DMS153 (cell line): ENCODE results near the gene SARM1.
A peak's percentile ranks its signal among the peaks of the same experiment; 100 is the strongest.

Source experiments
- DNase-seq: peaks from one replicate; lab custom pipeline; 2025; lab: John Stamatoyannopoulos, UW

Gene SARM1

DNA sequence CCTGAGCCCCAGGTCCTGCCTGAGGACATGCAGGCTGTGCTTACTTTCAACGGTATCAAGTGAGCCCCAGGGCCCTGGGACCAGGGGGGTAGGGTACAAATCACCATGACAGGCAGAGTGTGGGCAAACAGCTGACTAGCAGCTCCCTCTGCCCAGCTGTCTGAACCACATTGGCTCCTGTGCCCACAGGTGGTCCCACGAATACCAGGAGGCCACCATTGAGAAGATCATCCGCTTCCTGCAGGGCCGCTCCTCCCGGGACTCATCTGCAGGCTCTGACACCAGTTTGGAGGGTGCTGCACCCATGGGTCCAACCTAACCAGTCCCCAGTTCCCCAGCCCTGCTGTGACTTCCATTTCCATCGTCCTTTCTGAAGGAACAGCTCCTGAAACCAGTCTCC is 24.5 kb downstream of the SARM1 start:
- no peak for DNase-seq

- no peak for DNase-seq
These were observed 25.2 kb downstream of the SARM1 start for GRCh38 chr17:28396635-28397239.

GRCh38 chr17:28397275-28397674 is 25.8 kb downstream of the SARM1 start:
- no peak for DNase-seq

DNA sequence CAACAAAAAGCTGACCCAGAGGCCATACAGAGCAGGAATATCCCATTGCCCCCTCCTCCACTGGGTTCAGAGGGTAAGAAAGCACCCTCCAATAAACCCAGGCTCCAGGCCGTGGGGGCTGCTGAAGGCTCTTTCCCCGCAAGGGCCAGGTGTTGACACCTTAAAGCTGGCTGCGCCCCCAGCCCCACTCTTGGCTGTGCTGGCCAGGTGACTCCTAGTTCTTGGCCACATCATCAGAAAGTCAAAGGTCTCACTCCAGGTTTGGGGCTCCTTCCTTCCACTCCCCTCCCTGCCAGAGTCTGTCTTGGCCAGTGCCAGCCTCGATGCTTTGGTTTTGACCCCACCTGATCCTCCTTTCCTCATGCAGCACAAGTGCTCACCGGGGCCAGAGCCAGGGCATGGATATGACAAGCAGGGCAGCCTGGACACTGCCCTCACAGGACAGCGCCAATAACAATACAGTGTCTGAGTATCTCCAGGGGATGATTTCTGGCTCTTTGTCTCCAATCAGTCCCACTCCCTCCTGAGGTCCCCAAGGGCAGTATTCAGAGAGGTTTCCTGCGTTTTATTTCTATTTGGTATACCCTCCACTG is 26.3 kb downstream of the SARM1 start:
- DNase-seq, result no peak

DNA sequence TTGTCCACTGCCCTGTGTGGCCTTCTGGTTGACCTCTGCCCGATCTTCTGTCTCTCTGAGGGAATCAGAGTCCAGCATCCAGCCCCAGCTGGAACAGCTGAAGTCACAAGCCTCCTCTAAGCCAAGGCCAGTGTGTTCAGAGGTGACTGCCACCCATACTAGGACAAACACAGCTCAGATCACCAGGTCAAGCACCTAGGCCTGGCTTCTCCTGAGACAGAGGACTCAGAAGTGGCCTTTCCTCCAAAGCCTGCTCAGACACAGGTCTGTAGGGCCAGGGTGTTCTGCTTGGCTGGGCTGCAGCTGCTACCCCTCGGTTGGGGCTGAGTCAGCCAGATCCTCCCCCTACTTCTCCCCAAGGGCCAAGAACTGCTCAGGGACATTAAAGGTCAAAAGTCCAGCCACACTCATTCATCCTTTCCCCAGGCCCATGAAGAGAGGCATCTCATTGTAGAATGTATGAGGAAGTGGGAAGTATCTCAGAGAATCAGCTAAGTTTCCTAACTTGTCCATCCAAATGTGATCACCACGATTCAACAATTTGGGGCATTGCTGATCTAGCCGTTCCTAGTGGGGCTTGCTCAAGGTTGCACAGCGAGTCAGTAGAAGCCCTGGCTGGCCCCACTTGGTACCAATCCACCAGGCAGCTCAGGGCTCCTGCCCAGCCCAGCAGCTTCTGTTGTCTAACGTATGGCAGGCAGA is 26.9 kb downstream of the SARM1 start:
- no peak for DNase-seq

GRCh38 chr17:28399808-28400207 is 28.3 kb downstream of the SARM1 start:
- DNase-seq, result no peak

DNA sequence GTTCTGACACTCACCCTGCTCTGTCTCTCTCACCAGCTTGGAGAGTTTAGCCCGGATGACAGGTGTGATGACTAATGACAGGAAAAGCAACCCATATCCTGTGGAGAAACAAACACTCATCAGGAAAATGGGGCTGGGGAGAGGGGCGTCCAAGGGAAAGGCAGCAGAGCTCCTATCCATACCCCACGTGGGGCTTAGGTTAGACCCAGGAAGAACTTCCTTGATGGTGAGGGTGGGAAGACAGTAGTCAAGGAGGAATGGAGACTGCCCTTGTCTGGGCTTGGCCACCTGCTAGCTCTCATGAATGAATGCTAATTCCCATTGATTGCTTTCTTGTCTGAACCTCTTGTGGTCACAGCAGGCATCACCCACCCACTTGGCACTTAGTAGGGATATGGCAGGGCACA is 30.7 kb downstream of the SARM1 start:
- no peak for DNase-seq

DNA sequence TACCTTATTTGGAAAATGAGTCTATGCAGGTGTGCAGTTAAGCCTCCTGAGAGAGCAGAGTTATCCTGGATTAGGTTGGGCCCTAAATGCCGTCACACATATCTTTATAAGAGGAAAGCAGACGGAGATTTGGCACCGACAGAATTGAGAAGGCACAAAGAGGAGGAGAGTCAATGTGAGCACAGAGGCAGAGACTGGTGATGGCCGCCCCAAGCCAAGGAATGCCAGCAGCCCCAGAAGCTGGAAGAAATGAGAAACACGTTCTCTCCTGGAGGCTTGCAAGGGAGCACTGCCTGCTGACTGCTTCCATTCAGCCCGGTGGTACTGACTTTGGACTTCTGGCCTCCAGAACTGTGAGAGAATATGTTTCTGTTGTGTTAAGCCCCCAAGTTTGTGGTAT is 31.4 kb downstream of the SARM1 start:
- DNase-seq, result no peak

- DNase-seq, result no peak
These were observed 32.5 kb downstream of the SARM1 start for GRCh38 chr17:28404007-28404406.

GRCh38 chr17:28404461-28404811 is 32.9 kb downstream of the SARM1 start:
- no peak for DNase-seq

- DNase-seq, result no peak
These were observed 33.5 kb downstream of the SARM1 start for GRCh38 chr17:28404812-28405570.

DNA sequence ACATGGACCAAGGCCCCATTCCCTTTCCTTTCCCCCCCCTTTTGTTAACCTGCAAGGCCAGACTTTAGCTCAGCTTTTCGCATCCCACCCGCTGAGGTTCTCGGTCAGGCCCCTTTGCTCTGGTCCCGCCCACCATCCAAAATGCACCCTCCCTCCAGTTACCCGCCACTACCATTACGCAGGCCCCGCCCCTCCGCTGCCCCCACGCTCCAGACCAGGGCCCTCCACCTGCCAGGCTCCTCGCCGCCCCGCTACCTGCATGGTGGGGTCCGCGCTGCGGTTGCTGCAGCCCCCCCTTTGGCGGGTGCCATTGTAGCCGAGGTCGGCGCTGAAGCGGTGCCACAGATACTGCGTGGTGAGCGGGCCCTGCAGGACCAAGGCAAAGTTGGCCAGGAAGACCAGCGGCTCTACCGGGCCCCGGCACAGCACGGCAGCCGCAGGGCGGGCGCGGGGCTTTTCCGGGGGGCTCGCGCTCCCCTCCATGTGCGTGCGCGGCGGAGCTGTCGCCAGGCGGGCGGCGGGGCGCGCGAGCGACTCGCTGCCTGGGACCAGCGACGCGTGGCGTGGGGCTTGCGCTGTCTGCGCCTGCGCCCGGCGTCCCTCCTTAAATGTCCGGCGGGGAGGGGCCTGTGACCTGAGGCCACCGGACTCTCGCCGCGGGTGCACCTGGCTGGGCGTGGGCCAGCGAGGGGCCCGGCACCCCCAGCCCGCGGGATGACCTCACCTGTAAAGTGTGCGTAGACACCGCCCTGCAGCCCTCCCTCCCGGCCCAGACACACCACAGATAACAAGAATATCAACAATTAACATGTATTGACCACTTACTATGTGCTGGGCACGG is 34.4 kb downstream of the SARM1 start, which contains the start of gene SLC46A1:
SLC46A1 (minus strand) TSS at position 581 of the 841 bp plus-strand sequence; CDS start at position 483, 98 bp downstream.
- DNase-seq, result no peak

DNA sequence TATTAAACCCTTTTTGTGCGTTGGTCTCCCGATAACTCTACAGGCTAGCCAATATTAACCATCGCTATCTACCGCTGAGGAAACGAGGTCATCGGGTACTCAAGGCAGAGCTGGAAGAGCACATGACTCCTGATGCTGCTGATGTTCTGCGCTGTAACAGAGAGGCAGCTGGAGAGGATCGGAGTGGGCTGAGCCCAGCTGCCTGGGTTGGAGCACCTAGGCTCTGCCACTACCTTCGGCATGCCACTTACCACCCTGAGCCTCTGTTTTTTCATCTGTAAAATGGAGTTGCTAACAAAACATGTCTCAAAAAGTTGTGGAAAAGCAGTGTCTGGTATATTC is 35.0 kb downstream of the SARM1 start:
- peak; percentile 23 for DNase-seq

DNA sequence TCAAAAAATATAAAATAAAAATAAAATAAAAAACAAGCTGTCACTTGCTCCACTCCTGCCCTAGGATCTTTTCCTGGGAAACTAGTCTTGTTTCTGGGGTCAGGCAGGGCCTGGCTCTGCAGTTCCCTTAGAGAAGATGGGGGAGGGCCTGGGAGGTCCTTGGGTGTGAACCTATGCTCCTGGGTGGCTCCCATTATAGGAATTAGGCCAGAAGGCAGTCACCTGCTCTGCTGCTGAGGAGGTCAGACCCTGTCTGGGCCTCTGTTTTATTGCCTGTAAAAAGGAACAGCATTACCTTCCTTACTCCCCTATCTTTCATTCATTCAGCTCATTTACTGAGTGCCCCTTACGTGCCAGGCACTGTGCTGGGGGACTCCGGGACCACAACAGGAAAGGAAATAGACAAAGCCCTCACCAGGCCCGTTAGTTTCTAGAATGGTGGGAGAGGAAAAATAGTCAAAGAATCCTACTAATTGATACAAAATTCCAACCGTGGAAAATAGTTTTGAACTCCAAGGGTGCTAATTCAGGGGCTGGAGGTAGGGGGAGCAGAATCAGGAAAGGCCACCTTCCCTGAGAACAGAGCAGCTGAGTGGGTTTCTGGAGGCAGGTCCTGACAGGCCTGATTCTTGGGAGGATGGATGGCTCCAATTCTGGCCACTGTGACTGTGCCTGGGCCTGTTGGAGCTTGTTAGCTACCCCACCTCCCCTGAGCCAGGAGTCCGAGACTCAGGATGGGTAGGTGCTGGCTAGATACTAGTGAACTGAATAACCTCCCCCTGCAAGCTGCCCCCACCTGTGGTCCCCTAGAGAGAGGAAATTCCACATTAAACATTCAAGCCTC is 35.9 kb downstream of the SARM1 start:
- DNase-seq, result no peak

DNA sequence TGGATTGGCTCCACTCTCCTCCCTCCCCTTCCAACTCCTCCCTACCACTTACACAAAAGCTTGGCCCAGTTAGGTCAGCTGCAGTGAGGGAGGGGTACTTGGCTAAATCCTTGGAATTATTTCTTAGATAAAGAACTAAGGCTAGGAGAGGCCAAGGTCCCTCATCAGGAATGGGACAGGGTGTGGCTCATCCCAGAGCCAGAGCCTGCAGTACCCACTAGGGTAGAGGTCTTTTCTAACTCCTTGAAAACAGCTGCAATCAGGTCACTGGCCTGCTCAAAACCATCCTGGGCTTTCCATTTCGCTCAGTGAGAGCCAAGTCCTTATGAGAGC is 36.4 kb downstream of the SARM1 start:
- no peak for DNase-seq

DNA sequence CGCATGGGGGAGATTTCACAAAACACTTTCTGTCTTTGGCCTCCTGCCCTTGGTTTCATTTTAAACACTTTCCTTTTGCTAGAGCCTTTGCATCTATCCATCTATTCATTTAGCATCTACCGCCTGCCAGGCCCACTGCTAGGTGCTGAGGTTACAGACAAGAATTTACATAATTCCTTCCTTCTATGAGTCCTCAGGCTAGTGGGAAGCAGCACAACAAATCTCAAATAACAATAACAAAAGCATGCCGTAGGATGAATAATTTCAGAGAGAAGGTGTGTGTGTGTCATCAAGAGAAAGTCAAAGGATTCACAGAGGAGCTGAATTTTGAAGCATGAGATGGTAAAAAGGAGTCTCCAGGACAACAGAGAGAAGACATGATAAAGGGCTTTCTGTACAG is 40.6 kb downstream of the SARM1 start:
- DNase-seq, result no peak

- no peak for DNase-seq
These were observed 42.3 kb downstream of the SARM1 start for GRCh38 chr17:28413804-28414203.

DNA sequence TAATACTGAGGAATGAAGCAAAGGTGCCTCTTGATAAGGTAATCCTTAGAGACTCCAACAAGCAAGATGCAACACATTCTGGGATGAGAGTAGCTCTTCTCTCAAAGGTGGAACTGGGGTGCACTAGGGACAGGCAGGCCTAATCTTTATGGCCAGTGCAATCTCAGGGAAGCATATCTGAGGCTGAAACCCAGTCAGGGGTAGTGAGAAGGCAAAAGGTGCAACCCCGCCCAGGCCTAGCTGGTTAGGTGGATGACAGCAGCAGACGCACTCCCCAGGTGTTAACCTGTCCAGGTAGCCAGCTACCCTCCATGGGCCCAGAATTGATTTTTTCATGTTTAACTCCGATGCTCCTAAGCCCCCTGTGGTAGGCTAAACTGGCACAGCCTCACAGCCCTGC is 44.4 kb downstream of the SARM1 start:
- DNase-seq, result no peak

GRCh38 chr17:28416703-28417311 is 45.3 kb downstream of the SARM1 start:
- DNase-seq, result peak; percentile 72

GRCh38 chr17:28421787-28422305 is 50.4 kb downstream of the SARM1 start:
- DNase-seq, result no peak

DNA sequence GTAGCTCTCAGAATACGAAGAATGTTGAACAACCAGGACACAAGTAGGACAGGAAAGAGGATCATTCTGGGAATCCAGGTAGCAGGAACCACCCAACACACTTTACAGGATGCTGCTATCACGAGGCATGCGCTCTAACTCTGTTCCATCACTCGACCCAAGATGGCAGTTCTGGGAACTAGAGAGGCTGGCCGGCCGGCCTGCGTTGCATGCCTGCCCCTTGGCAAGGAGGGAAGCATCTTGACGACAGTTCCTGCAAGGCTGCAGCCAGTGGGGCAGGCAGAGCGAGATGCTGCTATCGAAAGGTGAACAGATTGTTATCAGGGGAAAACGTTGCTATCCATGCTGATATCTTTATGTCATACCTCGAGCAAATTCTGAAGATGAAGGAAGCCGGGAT is 53.7 kb downstream of the SARM1 start:
- no peak for DNase-seq
